IPS DF 6.9 (cell line): Measurements from ENCODE around the gene PLXNA4.

Experiments used
- DNase-seq: peaks from one replicate; pipeline ENCODE4 v3.0.0-alpha.2; 2013; ENCODE audit warnings: low read depth, low spot score
- H3K27ac ChIP-seq: one replicate; pipeline ENCODE4 v1.5.1; 2013; ENCODE audit warnings: low read length, control low read depth
- H3K27me3 ChIP-seq: 2 replicates; pipeline ENCODE4 v1.6.1; 2013; ENCODE audit warnings: mild to moderate bottlenecking, low read length; ENCODE audit not compliant: control insufficient read depth, insufficient read depth
- H3K36me3 ChIP-seq: 2 replicates; pipeline ENCODE4 v1.6.1; 2013; ENCODE audit warnings: low read length; ENCODE audit not compliant: control insufficient read depth, insufficient read depth
- H3K4me1 ChIP-seq: 2 replicates; pipeline ENCODE4 v1.6.1; 2013; ENCODE audit warnings: low read length; ENCODE audit not compliant: control insufficient read depth, insufficient read depth
- H3K4me3 ChIP-seq: 2 replicates; pipeline ENCODE4 v1.5.1; 2013; ENCODE audit warnings: mild to moderate bottlenecking, low read length
- H3K9me3 ChIP-seq: 2 replicates; pipeline ENCODE4 v1.6.1; 2013; ENCODE audit warnings: low read length, inconsistent platforms; ENCODE audit not compliant: control insufficient read depth, insufficient read depth
- WGBS: extraction: QIAGEN DNeasy Blood & Tissue Kit; methylation state at CpG from one replicate; pipeline ENCODE4 v1.1.7; 2013; ENCODE audit warnings: mixed read lengths, missing lambda C conversion rate; ENCODE audit not compliant: insufficient read length, insufficient coverage; 5-methylcytosine and 5-hydroxymethylcytosine counted together

PLXNA4 gene

GRCh38 chr7:132518102-132518838 is 58.0 kb downstream of the PLXNA4 start:
- no peaks in the 10 kb centered on the region for H3K9me3 ChIP-seq
- H3K27ac ChIP-seq = no peak overlapping the region
- H3K4me3 ChIP-seq = no peak overlapping the region
- no CpG with 5 or more reads among the region's 11 CpGs for WGBS
- no peaks in the 10 kb centered on the region for H3K36me3 ChIP-seq
- DNase-seq = peak; percentile 52
- no peaks in the 10 kb centered on the region for H3K27me3 ChIP-seq
- H3K4me1 ChIP-seq = no peaks in the 10 kb centered on the region

- Histone ChIP-seq H3K9me3 (no peaks in the 10 kb centered on the region), H3K27ac (no peak overlapping the region), H3K36me3 (no peaks in the 10 kb centered on the region), H3K4me1 (no peaks in the 10 kb centered on the region), H3K27me3 (no peaks in the 10 kb centered on the region), H3K4me3 (no peak overlapping the region)
- WGBS = no CpG with 5 or more reads among the region's 5 CpGs
- DNase-seq = no peak
Observed at GRCh38 chr7:132516042-132516840, 60.0 kb downstream of the PLXNA4 start.

- Histone ChIP-seq H3K9me3 (no peaks in the 10 kb centered on the region), H3K4me1 (no peaks in the 10 kb centered on the region), H3K27me3 (no peaks in the 10 kb centered on the region), H3K4me3 (no peak overlapping the region), H3K36me3 (no peaks in the 10 kb centered on the region), H3K27ac (no peak overlapping the region)
- DNase-seq = no peak
- WGBS = no CpG with 5 or more reads among the region's 5 CpGs
Observed at GRCh38 chr7:132515181-132515580, 61.1 kb downstream of the PLXNA4 start.

GRCh38 chr7:132514430-132514829 is 61.8 kb downstream of the PLXNA4 start:
- no CpG with 5 or more reads among the region's 1 CpG for WGBS

GRCh38 chr7:132511921-132512320 is 64.3 kb downstream of the PLXNA4 start:
- H3K9me3 ChIP-seq = no peaks in the 10 kb centered on the region
- no peak for DNase-seq
- WGBS = no CpG with 5 or more reads among the region's 8 CpGs
- H3K27me3 ChIP-seq = no peaks in the 10 kb centered on the region
- no peak overlapping the region for H3K27ac ChIP-seq
- no peak overlapping the region for H3K4me3 ChIP-seq
- H3K4me1 ChIP-seq = no peaks in the 10 kb centered on the region
- H3K36me3 ChIP-seq = no peaks in the 10 kb centered on the region

More at GRCh38 chr7:132514430-132514829, 61.8 kb downstream of the PLXNA4 start:
- Histone ChIP-seq H3K9me3 (no peaks in the 10 kb centered on the region), H3K27me3 (no peaks in the 10 kb centered on the region), H3K36me3 (no peaks in the 10 kb centered on the region), H3K27ac (no peak overlapping the region), H3K4me1 (no peaks in the 10 kb centered on the region), H3K4me3 (no peak overlapping the region)
- DNase-seq = no peak

GRCh38 chr7:132511387-132511786 is 64.9 kb downstream of the PLXNA4 start:
- Histone ChIP-seq H3K36me3 (no peaks in the 10 kb centered on the region), H3K4me1 (no peaks in the 10 kb centered on the region), H3K9me3 (no peaks in the 10 kb centered on the region), H3K27me3 (no peaks in the 10 kb centered on the region), H3K27ac (no peak overlapping the region), H3K4me3 (no peak overlapping the region)
- DNase-seq = no peak
- WGBS = 100% methylated on average over 2 of the region's 3 CpGs

GRCh38 chr7:132509643-132510042 is 66.6 kb downstream of the PLXNA4 start:
- DNase-seq = no peak
- Histone ChIP-seq H3K4me1 (no peaks in the 10 kb centered on the region), H3K27me3 (no peaks in the 10 kb centered on the region), H3K36me3 (no peaks in the 10 kb centered on the region), H3K9me3 (no peaks in the 10 kb centered on the region), H3K4me3 (no peak overlapping the region), H3K27ac (no peak overlapping the region)
- no CpG with 5 or more reads among the region's 4 CpGs for WGBS

GRCh38 chr7:132508724-132509353 is 67.4 kb downstream of the PLXNA4 start:
- no CpG with 5 or more reads among the region's 10 CpGs for WGBS
- H3K27me3 ChIP-seq = no peaks in the 10 kb centered on the region
- no peak for DNase-seq

GRCh38 chr7:132504852-132505251 is 71.4 kb downstream of the PLXNA4 start:
- Histone ChIP-seq H3K4me1 (no peaks in the 10 kb centered on the region), H3K27ac (no peak overlapping the region), H3K4me3 (no peak overlapping the region), H3K9me3 (no peaks in the 10 kb centered on the region), H3K27me3 (no peaks in the 10 kb centered on the region), H3K36me3 (no peaks in the 10 kb centered on the region)
- WGBS = no CpG with 5 or more reads among the region's 11 CpGs
- no peak for DNase-seq

More at GRCh38 chr7:132508724-132509353, 67.4 kb downstream of the PLXNA4 start:
- Histone ChIP-seq H3K4me1 (no peaks in the 10 kb centered on the region), H3K4me3 (no peak overlapping the region), H3K36me3 (no peaks in the 10 kb centered on the region), H3K9me3 (no peaks in the 10 kb centered on the region), H3K27ac (no peak overlapping the region)

GRCh38 chr7:132504071-132504470 is 72.2 kb downstream of the PLXNA4 start:
- WGBS = no CpG with 5 or more reads among the region's 5 CpGs
- no peak overlapping the region for H3K4me3 ChIP-seq
- H3K27ac ChIP-seq = no peak overlapping the region
- no peaks in the 10 kb centered on the region for H3K36me3 ChIP-seq
- H3K27me3 ChIP-seq = no peaks in the 10 kb centered on the region
- no peaks in the 10 kb centered on the region for H3K4me1 ChIP-seq
- no peaks in the 10 kb centered on the region for H3K9me3 ChIP-seq
- DNase-seq = no peak
